Neural cell (in vitro differentiated cells): Measurements from ENCODE around the gene DDT.

Experiments used
- CTCF ChIP-seq: fragments of 450-650 bp; IDR thresholded peaks from 2 replicates; pipeline ENCODE4 v1.5.1; 2014; ENCODE audit warnings: antibody characterized with exemption, mild to moderate bottlenecking, moderate library complexity; ENCODE audit not compliant: poor library complexity, severe bottlenecking
- RAD21 ChIP-seq: fragments of 450-650 bp; conservative IDR thresholded peaks from 2 replicates; pipeline ENCODE4 v1.6.1; 2014; ENCODE audit warnings: antibody characterized with exemption, mild to moderate bottlenecking, moderate library complexity
- TF ChIP-seq, protein P1 (sequence below): IDR thresholded peaks from 2 replicates; pipeline ENCODE4 v1.6.1; 2012; ENCODE audit warnings: borderline replicate concordance

GRCh38 chr22:23984430-23984829 lies 10.2 kb upstream of the DDT start:
- TF ChIP-seq, protein P1, sequence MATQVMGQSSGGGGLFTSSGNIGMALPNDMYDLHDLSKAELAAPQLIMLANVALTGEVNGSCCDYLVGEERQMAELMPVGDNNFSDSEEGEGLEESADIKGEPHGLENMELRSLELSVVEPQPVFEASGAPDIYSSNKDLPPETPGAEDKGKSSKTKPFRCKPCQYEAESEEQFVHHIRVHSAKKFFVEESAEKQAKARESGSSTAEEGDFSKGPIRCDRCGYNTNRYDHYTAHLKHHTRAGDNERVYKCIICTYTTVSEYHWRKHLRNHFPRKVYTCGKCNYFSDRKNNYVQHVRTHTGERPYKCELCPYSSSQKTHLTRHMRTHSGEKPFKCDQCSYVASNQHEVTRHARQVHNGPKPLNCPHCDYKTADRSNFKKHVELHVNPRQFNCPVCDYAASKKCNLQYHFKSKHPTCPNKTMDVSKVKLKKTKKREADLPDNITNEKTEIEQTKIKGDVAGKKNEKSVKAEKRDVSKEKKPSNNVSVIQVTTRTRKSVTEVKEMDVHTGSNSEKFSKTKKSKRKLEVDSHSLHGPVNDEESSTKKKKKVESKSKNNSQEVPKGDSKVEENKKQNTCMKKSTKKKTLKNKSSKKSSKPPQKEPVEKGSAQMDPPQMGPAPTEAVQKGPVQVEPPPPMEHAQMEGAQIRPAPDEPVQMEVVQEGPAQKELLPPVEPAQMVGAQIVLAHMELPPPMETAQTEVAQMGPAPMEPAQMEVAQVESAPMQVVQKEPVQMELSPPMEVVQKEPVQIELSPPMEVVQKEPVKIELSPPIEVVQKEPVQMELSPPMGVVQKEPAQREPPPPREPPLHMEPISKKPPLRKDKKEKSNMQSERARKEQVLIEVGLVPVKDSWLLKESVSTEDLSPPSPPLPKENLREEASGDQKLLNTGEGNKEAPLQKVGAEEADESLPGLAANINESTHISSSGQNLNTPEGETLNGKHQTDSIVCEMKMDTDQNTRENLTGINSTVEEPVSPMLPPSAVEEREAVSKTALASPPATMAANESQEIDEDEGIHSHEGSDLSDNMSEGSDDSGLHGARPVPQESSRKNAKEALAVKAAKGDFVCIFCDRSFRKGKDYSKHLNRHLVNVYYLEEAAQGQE = no peak
- TF ChIP-seq CTCF (peak; percentile 80), RAD21 (peak; percentile 79)
